Astrocyte of the spinal cord (primary cell): ENCODE results near the gene AMZ1.

ENCODE experiments used
- DNase-seq: peaks from one replicate; pipeline ENCODE4 v3.0.0; 2011; ENCODE audit warnings: low read depth, low spot score
- H3K4me3 ChIP-seq: 2 replicates; pipeline ENCODE4 v1.5.1; 2011; ENCODE audit warnings: low read depth, mild to moderate bottlenecking, low read length, moderate library complexity
- in situ Hi-C: cut with HindIII; loops from 2 replicates; pipeline ENCODE4 v1.10.0; 2017; ENCODE audit warnings: low sequenced_read_pairs
- TF ChIP-seq, protein P1 (sequence below): IDR thresholded peaks from 2 replicates; pipeline ENCODE4 v1.5.1; 2012; ENCODE audit warnings: low read depth, mild to moderate bottlenecking, low read length, inconsistent platforms

The AMZ1 gene

DNA sequence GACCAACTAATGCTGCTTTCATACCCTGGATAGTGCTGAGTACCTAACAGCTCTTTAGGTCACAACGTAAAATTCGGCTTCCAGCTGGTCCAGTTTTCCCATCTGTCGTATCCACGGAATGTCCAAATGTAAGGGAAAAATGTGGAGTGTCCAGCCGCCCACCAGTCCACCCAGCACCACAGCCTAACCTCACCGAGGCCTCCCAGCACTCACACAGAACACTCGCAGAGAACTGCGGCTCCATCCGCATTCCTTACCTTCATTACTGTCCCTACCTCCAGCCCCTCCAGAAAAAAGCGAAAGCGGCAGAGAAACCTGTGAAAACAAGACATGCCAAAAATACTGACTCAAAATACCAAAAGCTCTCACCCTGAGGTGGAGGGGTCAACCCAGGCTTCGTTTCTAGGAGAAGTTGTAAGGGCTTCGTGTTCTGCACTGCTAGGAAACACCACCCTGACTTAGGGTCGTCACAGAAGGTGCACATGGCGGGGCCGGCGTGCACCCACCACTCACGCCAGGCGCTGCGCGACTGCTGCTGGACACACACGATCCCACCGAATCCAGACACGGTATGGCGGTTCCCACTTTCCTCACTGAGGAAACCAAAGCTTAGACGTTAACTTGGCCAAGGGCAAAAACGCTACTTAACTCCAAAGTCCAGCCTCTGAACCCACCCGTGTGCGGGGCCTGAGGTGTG, 73.9 kb downstream of the AMZ1 start:
- H3K4me3 ChIP-seq = no peak overlapping the region
- DNase-seq = no peak
- in situ Hi-C loops = no loop called here
- TF ChIP-seq, protein P1, sequence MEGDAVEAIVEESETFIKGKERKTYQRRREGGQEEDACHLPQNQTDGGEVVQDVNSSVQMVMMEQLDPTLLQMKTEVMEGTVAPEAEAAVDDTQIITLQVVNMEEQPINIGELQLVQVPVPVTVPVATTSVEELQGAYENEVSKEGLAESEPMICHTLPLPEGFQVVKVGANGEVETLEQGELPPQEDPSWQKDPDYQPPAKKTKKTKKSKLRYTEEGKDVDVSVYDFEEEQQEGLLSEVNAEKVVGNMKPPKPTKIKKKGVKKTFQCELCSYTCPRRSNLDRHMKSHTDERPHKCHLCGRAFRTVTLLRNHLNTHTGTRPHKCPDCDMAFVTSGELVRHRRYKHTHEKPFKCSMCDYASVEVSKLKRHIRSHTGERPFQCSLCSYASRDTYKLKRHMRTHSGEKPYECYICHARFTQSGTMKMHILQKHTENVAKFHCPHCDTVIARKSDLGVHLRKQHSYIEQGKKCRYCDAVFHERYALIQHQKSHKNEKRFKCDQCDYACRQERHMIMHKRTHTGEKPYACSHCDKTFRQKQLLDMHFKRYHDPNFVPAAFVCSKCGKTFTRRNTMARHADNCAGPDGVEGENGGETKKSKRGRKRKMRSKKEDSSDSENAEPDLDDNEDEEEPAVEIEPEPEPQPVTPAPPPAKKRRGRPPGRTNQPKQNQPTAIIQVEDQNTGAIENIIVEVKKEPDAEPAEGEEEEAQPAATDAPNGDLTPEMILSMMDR = no peak

DNA sequence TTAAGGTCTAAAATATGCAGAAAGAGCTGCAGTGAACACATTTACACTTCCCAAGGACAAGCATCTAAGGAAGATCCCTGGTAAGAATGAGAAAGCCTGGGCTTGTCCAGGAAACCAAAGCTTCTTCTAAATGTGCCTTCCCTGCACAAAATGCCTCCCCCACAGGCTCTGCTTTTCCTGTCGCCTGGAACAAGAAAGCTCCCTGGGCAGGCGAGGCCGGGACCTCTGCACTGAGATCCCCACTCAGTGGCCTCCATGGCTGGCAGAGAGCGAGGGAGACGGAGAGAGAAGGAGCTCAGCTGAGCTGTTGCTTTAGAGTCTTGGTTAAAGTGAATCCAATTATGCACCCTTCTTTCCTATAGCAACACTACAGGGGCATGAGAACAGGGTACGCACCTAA, 75.6 kb downstream of the AMZ1 start:
- in situ Hi-C loops = no loop called here
- DNase-seq = no peak
- H3K4me3 ChIP-seq = no peak overlapping the region
- TF ChIP-seq, protein P1 = no peak

DNA sequence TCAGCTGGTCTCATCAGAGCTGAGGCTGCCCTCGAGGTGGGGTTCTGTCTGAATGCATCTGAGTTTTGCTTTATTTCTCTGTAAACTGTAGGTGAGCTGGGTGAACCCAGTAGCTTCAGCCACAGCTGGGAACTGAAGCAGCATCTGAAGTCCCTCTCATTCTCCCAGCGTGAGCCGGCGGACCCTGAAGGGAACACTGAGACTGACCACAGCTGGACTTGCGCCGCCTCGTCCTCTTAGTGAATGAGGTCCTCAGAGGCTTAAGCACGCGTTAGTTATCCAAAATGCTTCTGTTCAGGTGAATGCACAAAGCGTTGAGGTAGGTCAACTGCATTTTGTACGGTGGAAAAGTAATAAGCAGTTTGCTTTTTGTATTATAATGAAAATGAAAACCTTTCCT, 76.6 kb downstream of the AMZ1 start:
- in situ Hi-C loops = no loop called here
- H3K4me3 ChIP-seq = no peak overlapping the region
- TF ChIP-seq, protein P1 = no peak

More for the DNA sequence above, 76.6 kb downstream of the AMZ1 start:
- no peak for DNase-seq
